OCI-LY3 (cell line): ENCODE measurements around the gene B4GALNT3.

ENCODE experiments used
- CTCF ChIP-seq: fragments of 200-600, 300-600 bp; sonication (generic); IDR thresholded peaks from 2 replicates; pipeline ENCODE4 v1.5.1; 2014; ENCODE audit warnings: antibody characterized with exemption, low read length, low read depth
- EZH2phosphoT487 ChIP-seq: fragments of 200-600 bp; shearing (Covaris generic); IDR thresholded peaks from 2 replicates; pipeline ENCODE4 v1.6.1; 2018; ENCODE audit warnings: antibody characterized with exemption, mixed run types, low read depth

- no peak for TF ChIP-seq CTCF
- no peak for TF ChIP-seq EZH2phosphoT487
Measured at GRCh38 chr12:538731-539539, 79.2 kb downstream of the B4GALNT3 start.
